ENCODE measurements around the gene PPFIA4.

PPFIA4 gene

GRCh38 chr1:203085528-203086406, 59.5 kb downstream of the PPFIA4 start, which contains the start of gene MYOG:
Gene MYOG, minus strand, starts transcription at chr1:203086012. Its CDS starts 51 bp downstream, at chr1:203085961.
- peak; percentile 44 for DNase-seq

DNA sequence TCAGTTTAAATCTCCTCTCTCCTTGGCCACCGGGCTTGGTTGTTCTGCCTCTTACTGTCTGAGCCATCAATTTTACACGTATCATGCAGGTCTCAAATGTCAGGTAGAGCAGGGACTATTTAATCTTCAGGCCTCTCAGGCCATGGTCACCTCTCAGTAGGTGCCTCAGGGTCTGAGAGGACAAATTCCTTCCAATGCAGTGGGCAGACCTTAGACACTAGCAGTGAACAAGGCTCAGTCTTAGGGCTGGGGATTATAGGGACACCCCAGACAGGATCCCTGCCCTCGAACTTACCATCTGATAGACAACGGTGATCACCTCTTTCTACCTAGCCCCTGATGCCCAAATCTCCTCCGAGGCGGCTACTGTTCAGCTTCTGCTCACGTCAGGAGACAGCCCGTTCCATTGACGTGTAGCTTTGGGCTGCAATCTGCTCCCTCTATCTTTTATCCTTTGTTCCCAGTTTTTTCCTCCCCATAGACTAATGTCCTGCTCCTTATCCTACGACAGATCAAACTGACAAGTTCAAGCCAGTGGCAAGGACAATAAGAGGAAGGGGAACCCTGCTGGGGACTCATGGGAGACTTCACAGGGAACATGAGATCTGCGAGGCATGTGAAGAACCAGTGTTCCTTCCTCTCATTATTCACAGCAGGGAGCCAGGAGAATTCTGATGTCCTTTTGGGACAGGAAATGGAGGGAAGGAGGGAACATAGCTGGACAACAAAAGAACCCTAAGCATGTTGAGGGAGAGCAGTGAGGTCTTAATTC, 60.9 kb downstream of the PPFIA4 start:
- DNase-seq = no peak

DNA sequence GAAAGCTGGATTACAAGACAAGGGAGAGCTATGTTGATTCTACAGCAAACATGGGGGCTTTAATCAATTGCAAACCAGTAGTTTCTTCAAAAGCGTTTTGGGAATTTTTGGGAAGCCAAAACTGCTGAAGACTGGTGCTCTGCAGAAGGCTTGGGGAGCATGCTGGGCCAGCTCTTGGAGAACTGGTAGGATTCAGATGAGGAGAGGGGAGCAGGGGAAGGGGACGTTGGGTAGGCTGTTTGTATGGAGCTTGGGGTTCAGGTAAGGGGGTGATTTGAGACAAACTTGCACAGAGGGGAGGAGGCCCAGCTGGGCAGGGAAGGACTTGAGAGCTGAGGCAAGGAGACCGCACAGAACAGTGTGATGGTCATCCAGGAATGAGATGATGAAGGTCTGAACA, 62.1 kb downstream of the PPFIA4 start:
- DNase-seq = no peak

GRCh38 chr1:203089001-203089650, 62.8 kb downstream of the PPFIA4 start:
- DNase-seq = no peak

- DNase-seq = no peak
Observed at GRCh38 chr1:203089651-203090045, 63.4 kb downstream of the PPFIA4 start.

DNA sequence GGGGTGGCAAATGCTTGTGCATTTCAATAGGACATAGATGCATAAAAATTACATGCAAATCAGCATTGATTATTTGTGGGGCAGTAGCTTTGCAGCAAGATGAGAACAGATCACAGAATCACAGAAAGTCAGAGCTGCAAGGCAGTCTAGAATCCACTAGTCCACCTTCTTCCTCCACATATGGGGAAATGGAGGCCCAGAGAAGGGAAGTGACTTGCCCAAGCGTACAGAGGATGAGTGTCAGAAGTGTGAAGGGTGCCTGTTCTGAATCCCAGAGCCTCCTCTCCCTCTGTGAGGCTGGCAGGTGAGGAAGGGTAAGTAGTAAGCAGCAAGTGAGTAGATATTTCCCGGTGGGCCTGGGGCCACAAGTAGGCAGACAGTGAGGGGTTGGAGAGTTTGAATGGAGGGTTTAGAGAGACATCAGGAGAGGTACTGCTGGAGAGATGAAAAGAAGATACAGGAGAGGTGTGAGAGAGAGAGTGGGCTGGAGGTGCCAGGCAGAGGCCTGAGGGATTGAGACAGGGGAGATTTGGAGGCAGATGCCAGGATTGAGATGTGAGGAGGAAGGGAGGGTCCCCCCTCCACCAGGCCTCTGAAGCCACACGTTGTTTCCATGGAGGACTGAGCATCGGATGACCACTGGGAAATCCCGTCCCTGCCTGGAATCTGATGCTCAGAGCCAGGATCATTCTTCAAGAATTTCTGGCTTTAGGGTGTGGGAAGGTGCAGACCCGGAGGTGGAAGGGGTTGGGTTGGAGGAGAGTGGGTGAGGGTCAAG, 64.3 kb downstream of the PPFIA4 start:
- DNase-seq = no peak

- DNase-seq = no peak
Observed at GRCh38 chr1:203091199-203091477, 64.8 kb downstream of the PPFIA4 start.

DNA sequence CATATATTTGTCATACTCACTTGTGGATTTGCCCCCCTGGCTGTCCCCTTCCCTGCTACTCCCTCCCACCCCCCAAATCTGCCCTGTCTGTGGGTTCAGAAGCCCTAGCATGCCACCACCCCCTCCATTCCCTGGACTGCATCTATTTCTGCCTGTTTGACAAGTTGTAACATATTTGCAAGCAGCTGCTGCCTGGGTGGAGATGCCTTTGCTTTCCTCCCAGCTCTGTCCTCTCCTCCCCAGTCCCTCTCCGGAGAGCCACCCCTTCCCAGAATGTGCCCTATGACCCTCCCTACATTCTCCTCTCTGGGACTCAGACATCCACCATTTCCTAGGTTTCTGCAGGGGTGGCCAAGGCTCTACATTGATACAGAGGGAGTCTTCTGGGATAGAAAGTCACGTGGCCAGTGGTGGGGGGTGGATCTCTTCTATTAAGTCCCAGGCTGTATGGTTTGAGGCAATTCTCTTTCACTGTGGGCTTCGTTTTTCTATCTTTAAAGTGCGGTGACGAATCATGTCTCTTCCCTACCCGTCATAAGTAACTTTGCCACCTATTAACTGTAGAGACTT, 65.6 kb downstream of the PPFIA4 start:
- DNase-seq = no peak

DNA sequence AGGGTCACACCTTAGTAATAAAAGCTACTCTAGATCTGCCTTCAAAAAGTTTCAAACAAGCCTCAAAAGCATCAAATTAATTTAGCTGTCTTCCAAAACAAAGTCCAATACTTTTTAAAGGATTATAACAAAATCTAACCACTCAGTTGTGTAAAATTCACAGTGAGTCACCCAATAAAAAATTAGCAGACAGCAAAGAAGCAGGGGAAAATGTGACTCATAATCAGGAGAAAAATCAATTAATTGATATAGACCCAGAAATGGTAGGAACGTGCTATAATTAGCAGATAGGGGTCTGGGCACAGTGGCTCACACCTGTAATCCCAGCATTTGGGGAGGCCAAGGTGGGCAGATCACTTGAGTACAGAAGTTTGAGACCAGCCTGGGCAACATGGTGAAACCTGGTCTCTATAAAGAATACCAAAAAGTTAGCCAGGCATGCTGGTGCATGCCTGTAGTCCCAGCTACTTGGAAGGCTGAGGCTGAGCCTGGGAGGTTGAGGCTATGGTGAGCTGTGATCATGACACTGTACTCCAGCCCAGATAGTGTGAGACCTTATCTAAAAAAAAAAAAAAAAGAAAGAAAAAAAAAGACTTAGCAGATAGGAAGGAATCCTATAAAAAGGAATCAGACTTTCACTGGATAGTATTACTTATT, 67.6 kb downstream of the PPFIA4 start:
- no peak for DNase-seq

DNA sequence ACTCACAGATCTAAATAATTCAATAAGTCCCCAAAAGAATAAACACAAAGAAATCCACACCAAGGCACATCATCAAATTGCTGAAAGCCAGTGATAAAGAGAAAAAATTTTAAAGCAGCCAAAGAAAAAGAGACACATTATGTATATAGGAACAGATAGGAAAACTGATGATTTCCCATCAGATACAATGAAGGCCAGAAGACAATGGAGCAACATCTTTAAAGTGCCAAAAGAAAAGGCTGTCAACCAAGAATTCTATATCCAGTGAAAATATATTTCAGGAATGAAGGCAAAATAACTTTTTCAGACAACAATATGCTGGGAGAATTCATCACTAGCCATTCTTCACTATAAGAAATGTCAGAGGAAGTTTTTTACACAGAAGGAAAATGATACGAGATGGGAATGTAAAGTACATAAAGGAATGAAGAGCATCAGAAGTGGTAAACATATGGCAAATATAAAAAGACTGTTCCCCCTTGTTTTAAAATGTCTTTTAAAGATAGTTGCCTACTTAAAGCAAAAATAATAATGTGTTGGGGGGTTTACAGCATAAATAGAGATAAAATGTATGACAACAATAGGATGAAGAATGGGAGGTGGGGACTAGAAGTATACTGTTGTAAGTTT, 68.9 kb downstream of the PPFIA4 start:
- no peak for DNase-seq

DNA sequence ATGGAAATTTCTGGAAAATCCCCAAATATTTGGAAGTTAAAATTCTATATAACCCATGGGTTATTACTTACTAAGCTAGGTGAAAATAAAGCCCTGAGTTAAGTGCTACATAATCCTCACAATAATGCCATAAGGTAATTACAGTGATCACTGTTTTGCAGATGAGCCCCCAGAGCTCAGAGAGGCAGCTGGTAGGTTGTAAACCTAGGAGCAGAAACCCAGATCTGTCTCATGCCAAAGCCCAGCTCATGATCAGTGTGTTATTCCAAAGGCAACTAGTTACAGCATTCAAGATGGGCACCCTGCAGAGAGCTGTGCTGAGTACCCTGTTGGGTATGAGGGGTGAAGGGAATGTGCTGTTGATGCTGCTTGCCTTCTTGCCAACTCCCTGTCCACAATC, 70.3 kb downstream of the PPFIA4 start:
- DNase-seq = no peak

GRCh38 chr1:203097001-203097400, 70.7 kb downstream of the PPFIA4 start:
- DNase-seq = no peak

DNA sequence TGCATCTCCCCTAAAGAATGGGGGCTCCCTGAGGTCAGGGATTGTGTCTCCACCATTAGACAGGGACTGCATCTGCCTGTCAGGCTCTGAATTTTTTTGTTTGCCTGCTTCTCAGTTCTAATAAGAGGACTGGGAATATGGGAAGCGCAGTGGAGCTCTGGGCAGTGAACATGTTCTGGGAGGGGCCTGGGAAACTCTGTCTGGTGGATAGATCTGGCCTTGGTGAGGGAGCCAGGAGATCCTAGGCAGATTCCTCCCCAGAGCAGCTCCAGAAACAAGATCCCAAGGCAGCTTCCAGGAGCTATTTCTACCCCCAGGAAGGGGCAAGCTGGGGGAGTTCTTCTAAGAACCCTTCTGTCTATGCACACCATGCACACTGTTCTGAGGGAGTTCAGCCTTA, 72.2 kb downstream of the PPFIA4 start:
- no peak for DNase-seq

GRCh38 chr1:203098914-203099520, 72.7 kb downstream of the PPFIA4 start:
- DNase-seq = no peak

GRCh38 chr1:203099805-203100515, 73.7 kb downstream of the PPFIA4 start:
- no peak for DNase-seq

GRCh38 chr1:203100516-203100869, 74.2 kb downstream of the PPFIA4 start:
- DNase-seq = no peak

- DNase-seq = no peak
Observed at GRCh38 chr1:203101813-203102634, 75.7 kb downstream of the PPFIA4 start.

DNA sequence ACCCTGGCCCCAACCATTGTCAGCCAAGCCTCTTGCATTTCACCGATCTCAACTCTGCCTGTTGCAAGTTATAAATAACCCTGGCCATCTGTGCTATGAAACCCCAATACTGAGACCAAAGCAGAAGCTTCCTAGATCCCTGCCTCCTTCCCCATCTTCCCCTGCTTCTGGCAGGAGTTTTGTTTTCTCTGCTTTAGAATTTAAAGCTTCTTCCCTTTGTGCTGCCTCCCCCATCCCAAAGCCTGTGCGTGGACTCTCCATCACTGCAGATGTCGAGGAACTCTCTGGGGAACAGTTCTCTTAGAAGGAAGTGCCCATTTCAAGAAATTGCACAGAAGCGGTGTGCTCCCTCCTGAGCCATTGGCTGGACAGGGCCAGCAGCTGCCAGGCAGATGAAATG, 76.9 kb downstream of the PPFIA4 start:
- DNase-seq = no peak

DNA sequence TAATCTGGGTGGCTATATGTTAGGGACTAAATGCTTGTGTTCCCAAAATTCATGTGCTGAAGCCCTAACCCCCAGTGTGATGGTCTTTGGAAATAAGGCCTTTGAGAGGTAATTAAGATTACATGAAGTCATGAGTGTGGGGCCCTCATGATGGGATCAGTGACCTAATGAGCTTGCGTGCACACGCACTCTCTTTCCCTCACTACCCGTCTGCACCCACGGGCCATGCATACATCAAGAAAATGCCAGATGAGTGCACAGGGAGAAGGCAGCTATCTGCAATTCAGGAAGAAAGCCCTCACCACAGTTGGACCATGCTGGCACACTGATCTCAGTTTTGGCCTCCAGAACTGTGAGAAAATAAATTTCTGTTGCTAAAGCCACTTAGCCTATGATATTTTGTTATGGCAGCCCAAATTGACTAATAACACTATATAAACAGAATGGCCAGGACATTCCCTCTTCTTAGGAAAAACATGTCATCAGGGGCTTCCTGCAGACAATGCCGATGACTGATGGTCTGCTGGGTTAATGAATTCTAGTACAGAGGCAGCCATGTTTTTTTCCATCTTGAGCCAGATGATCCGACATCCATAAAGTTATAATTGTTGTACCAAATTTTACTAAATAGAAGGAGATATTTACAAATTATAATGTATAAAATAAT, 77.7 kb downstream of the PPFIA4 start:
- no peak for DNase-seq
